ENCODE measurements around the gene CYP2E1.
"Not testable (repeated sequence)": the region's sequence is repeated elsewhere in the genome, so short reads cannot be mapped to it uniquely, and the experiment has no call there.

GRCh38 chr10:133497363-133497762 lies 29.8 kb upstream of the CYP2E1 start:
- not testable (repeated sequence) for TF ChIP-seq EP300 (IDR thresholded peaks at IDR 0.05; ENCODE audit: borderline replicate concordance in 1 of 2, low read depth in 1 of 2, low read length in 1 of 2)
- TF ChIP-seq CTCF (IDR thresholded peaks at IDR 0.05), result peak; percentile 50
